HepG2 (cell line): ENCODE results near the gene RAP1GAP2. TPM values are rescaled to one million over a fixed set of nuclear protein-coding genes. Genes with fewer than 3 reads are reported as not detected.

Source experiments
- ARID5B ChIP-seq: IDR thresholded peaks from 2 replicates; pipeline ENCODE4 v1.4.0; 2020; ENCODE audit warnings: mild to moderate bottlenecking, missing genetic modification reagents
- BORCS8-MEF2B ChIP-seq: sonication (generic); formaldehyde crosslinking; IDR thresholded peaks from 2 replicates; pipeline ENCODE4 v1.8.0; 2022; ENCODE audit warnings: mild to moderate bottlenecking, missing genetic modification reagents
- DPF2 ChIP-seq: sonication (generic); formaldehyde crosslinking; IDR thresholded peaks from 2 replicates; pipeline ENCODE4 v1.4.0; 2020; ENCODE audit warnings: mild to moderate bottlenecking, low read depth, missing genetic modification reagents, borderline replicate concordance
- ETV5 ChIP-seq: IDR thresholded peaks from 2 replicates; pipeline ENCODE4 v1.6.1; 2018; ENCODE audit warnings: missing biosample characterization, missing genetic modification reagents, inconsistent platforms, borderline replicate concordance
- HINFP ChIP-seq: sonication (generic); formaldehyde crosslinking; IDR thresholded peaks from 2 replicates; pipeline ENCODE4 v1.4.0; 2020; ENCODE audit warnings: low read depth, mild to moderate bottlenecking, missing genetic modification reagents
- HNRNPUL1 ChIP-seq: fragments of 200-400 bp; formaldehyde crosslinking; IDR thresholded peaks from 2 replicates; pipeline ENCODE4 v1.6.1; 2017; ENCODE audit warnings: low read depth, mild to moderate bottlenecking, low read length, moderate library complexity
- KLF15 ChIP-seq: sonication (generic); formaldehyde crosslinking; IDR thresholded peaks from 2 replicates; pipeline ENCODE4 v1.8.1; 2023; ENCODE audit warnings: borderline replicate concordance, mild to moderate bottlenecking, inconsistent platforms, missing genetic modification reagents, mixed read lengths
- REST ChIP-seq, 2 experiments: IDR thresholded peaks; 2 replicates each; pipeline ENCODE4 v1.6.1; 2011 to 2012; ENCODE audit warnings: low read length in 2 of 2, borderline replicate concordance in 1 of 2, low read depth in 1 of 2, mild to moderate bottlenecking in 1 of 2, moderate library complexity in 1 of 2
- RXRB ChIP-seq: IDR thresholded peaks from 2 replicates; pipeline ENCODE4 v1.6.1; 2016; ENCODE audit warnings: borderline replicate concordance, missing genetic modification reagents, missing compliant biosample characterization
- ZGPAT ChIP-seq: IDR thresholded peaks from 2 replicates; pipeline ENCODE4 v1.6.1; 2016; ENCODE audit warnings: mild to moderate bottlenecking
- ZNF10 ChIP-seq: sonication (generic); formaldehyde crosslinking; IDR thresholded peaks from 2 replicates; pipeline ENCODE4 v1.4.0; 2020; ENCODE audit warnings: mild to moderate bottlenecking, low read depth, missing genetic modification reagents, borderline replicate concordance
- ZNF503 ChIP-seq: sonication (generic); formaldehyde crosslinking; IDR thresholded peaks from 2 replicates; pipeline ENCODE4 v1.4.0; 2020; ENCODE audit warnings: missing genetic modification reagents
- ZNF674 ChIP-seq: sonication (generic); formaldehyde crosslinking; IDR thresholded peaks from 2 replicates; pipeline ENCODE4 v1.5.0; 2020; ENCODE audit warnings: low read depth, mild to moderate bottlenecking, missing genetic modification reagents
- ZNF720 ChIP-seq: sonication (generic); formaldehyde crosslinking; IDR thresholded peaks from 2 replicates; pipeline ENCODE4 v1.4.0; 2020; ENCODE audit warnings: missing genetic modification reagents
- ZNF878 ChIP-seq: sonication (generic); formaldehyde crosslinking; IDR thresholded peaks from 2 replicates; pipeline ENCODE4 v1.8.1; 2023; ENCODE audit warnings: mild to moderate bottlenecking, missing genetic modification reagents, moderate library complexity
- polyA plus RNA-seq, 8 experiments: library from polyadenylated mRNA; depleted of rRNA in 3 of 8; stranded (reverse) in 7 of 8; unstranded in 1 of 8; fragments of >200 nt; fragmentation: Illumina TruSeq in 4 of 8; extraction: Trizol in 4 of 8; gene quantifications; 2 replicates each; pipeline versions ENCODE4 v1.2.1 to v1.2.3, GENCODE V29; 2011 to 2016; ENCODE audit warnings: low read depth in 4 of 8, missing spikeins in 1 of 8, mixed read lengths in 1 of 8; ENCODE audit not compliant: insufficient read depth in 1 of 8
- total RNA-seq, 5 experiments: library from RNA; depleted of rRNA; stranded (reverse); fragments of >200 nt; fragmentation: Illumina TruSeq; extraction: Trizol; gene quantifications; 2 replicates each; pipeline ENCODE4 v1.2.3, GENCODE V29; 2016; ENCODE audit warnings: low read depth in 1 of 5

RAP1GAP2 gene
- total and polyA plus RNA-seq, 2 of the 13 experiments (the other 11 are each of a cell fraction or from before 2014, with no cell fraction given), result 10.9 to 12.0 TPM

- peak; percentile 71 for TF ChIP-seq ZGPAT (CRISPR knock-in tag)
- 0 out of 4 replicates have a peak, but pooled peaks of 1 of the 2 experiments have one; percentile 15 for TF ChIP-seq REST (IDR thresholded peaks at IDR 0.05; ENCODE audit: borderline replicate concordance in 1 of 2, low read depth in 1 of 2, low read length in 2 of 2)
- TF ChIP-seq HINFP, result peak; percentile 47; the same call in 1 of the 2 replicates
- peak; percentile 60; the same call in 1 of the 2 replicates for TF ChIP-seq ZNF878 (CRISPR knock-in tag)
- TF ChIP-seq HNRNPUL1, result no peak
- peak; percentile 71 for TF ChIP-seq ARID5B (CRISPR knock-in tag)
- peak; percentile 76; the same call in 1 of the 2 replicates for TF ChIP-seq BORCS8-MEF2B (CRISPR knock-in tag)
- TF ChIP-seq ZNF674 (CRISPR knock-in tag), result no peak
- peak; percentile 54; the same call in 1 of the 2 replicates for TF ChIP-seq ZNF503 (CRISPR knock-in tag)
- no peak for TF ChIP-seq ZNF720 (CRISPR knock-in tag)
- TF ChIP-seq RXRB, result peak; percentile 64
- no peak for TF ChIP-seq KLF15 (CRISPR knock-in tag)
- no peak for TF ChIP-seq DPF2 (CRISPR knock-in tag)
- TF ChIP-seq ZNF10, result no peak
- peak; percentile 59 for TF ChIP-seq ETV5 (CRISPR knock-in tag)
Measured at GRCh38 chr17:2975469-2975958, 179.3 kb downstream of the RAP1GAP2 start (continued).
